Measurements from ENCODE around the gene SLC2A2.

DNA sequence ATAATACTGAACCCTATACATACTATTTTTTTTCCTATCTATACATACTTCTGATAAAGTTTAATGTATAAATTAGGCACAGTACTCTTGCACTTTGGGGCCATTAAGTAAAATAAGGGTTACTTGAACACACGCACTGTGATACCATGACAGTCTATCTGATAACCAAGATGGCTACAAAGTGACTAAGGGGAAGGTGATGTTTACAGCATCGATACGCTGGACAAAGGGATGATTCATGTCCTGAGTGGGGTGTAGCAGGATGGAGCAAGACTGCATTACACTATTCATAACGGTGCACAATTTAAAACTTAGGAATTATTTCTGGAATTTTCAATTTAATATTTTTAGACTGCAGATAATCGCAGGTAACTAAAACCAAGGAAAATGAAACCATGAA is 30.0 kb upstream of the SLC2A2 start:
- TF ChIP-seq FOXA1 (IDR thresholded peaks at IDR 0.05) (no peak), L3MBTL2 (conservative IDR thresholded peaks at IDR 0.05) (no peak), CTBP1 (IDR thresholded peaks at IDR 0.05; ENCODE audit: borderline replicate concordance) (no peak), SUZ12 (IDR thresholded peaks at IDR 0.05) (no peak)

Measured in HEK293T (cell line).